PC-9 (cell line): ENCODE data around the gene NOA1. TPM values are rescaled to one million over a fixed set of nuclear protein-coding genes. Genes with fewer than 3 reads are reported as not detected.

Experiments used
- BruUV-seq: library from RNA; stranded (reverse); fragments of 400-500 nt; replicated peaks from 2 replicates; lab custom pipeline; 2021; lab: Mats Ljungman, UMichigan
- CTCF ChIA-PET: fragments of 300-600 bp; sonication (Branson Sonifier 250); formaldehyde crosslinking; loops from one replicate; lab custom pipeline; 2022; ENCODE audit warnings: antibody characterized with exemption; lab: Charles Lee
- POLR2A ChIA-PET: fragments of 300-600 bp; sonication (Branson Sonifier 250); formaldehyde crosslinking; loops from one replicate; lab custom pipeline; 2022; ENCODE audit warnings: antibody characterized with exemption; ENCODE audit not compliant: unreplicated experiment; lab: Charles Lee
- DNase-seq, 2 experiments: peaks; one replicate each; pipeline versions ENCODE4 v3.0.0 to v3.0.0-alpha.2; 2015 to 2022; ENCODE audit warnings: mixed read lengths in 1 of 2
- H2AFZ ChIP-seq: fragments of 200-600 bp; sonication (generic); 2 replicates; pipeline ENCODE4 v1.8.1; 2017; ENCODE audit warnings: antibody characterized with exemption
- H3F3A ChIP-seq: fragments of 200-600 bp; sonication (generic); 2 replicates; pipeline ENCODE4 v1.8.1; 2017; ENCODE audit warnings: antibody characterized with exemption, mild to moderate bottlenecking, low read depth; ENCODE audit not compliant: insufficient read depth
- H3K27ac ChIP-seq: fragments of 200-600 bp; sonication (generic); 2 replicates; pipeline ENCODE4 v1.6.1; 2016; ENCODE audit warnings: mixed run types
- H3K27me3 ChIP-seq: fragments of 200-600 bp; sonication (generic); 2 replicates; pipeline ENCODE4 v1.6.1; 2016; ENCODE audit warnings: low read depth, mixed run types; ENCODE audit not compliant: insufficient read depth
- H3K36me3 ChIP-seq: fragments of 200-600 bp; sonication (generic); 2 replicates; pipeline ENCODE4 v1.6.1; 2016; ENCODE audit warnings: low read depth, mixed run types
- H3K4me1 ChIP-seq: fragments of 200-600 bp; sonication (generic); replicated peaks from 2 replicates; pipeline ENCODE4 v1.6.1; 2016; ENCODE audit warnings: mixed run types; ENCODE audit not compliant: insufficient read depth
- H3K4me2 ChIP-seq: fragments of 200-600 bp; sonication (generic); 2 replicates; pipeline ENCODE4 v1.6.1; 2017; ENCODE audit warnings: mixed run types
- H3K4me3 ChIP-seq: fragments of 200-600 bp; sonication (generic); 2 replicates; pipeline ENCODE4 v1.6.1; 2016; ENCODE audit warnings: mixed run types
- H3K79me2 ChIP-seq: fragments of 200-600 bp; sonication (generic); 2 replicates; pipeline ENCODE4 v1.6.1; 2017; ENCODE audit warnings: low read depth, mixed run types
- H3K9me2 ChIP-seq: fragments of 200-600 bp; sonication (generic); 2 replicates; pipeline ENCODE4 v1.8.1; 2017; ENCODE audit warnings: mild to moderate bottlenecking; ENCODE audit not compliant: insufficient read depth
- H3K9me3 ChIP-seq: fragments of 200-600 bp; sonication (generic); 2 replicates; pipeline ENCODE4 v1.8.1; 2016; ENCODE audit warnings: low read depth; ENCODE audit not compliant: insufficient read depth
- H4K20me1 ChIP-seq: fragments of 200-600 bp; sonication (generic); 2 replicates; pipeline ENCODE4 v1.8.1; 2017; ENCODE audit not compliant: insufficient read depth
- EZH2 ChIP-seq: fragments of 200-600 bp; sonication (generic); IDR thresholded peaks from 2 replicates; pipeline ENCODE4 v1.8.0; 2017; ENCODE audit warnings: antibody characterized with exemption, low read depth
- intact Hi-C: fragments of 100-400 bp; cut with micrococcal nuclease; formaldehyde crosslinking; loops from one replicate; pipeline ENCODE4 v1.10.0; 2022; ENCODE audit not compliant: unreplicated experiment
- total RNA-seq: library from RNA; stranded (reverse); gene quantifications from 2 replicates; pipeline ENCODE4 v1.2.3, GENCODE V29; 2021
- TF ChIP-seq, protein P1 (sequence below): fragments of 200-600 bp; sonication (generic); conservative IDR thresholded peaks from 2 replicates; pipeline ENCODE4 v1.6.1; 2017; ENCODE audit warnings: mixed run types, antibody characterized with exemption, mild to moderate bottlenecking, moderate library complexity

NOA1 gene
- total RNA-seq, 1 experiment from 2014 or later = 24.1 TPM

DNA sequence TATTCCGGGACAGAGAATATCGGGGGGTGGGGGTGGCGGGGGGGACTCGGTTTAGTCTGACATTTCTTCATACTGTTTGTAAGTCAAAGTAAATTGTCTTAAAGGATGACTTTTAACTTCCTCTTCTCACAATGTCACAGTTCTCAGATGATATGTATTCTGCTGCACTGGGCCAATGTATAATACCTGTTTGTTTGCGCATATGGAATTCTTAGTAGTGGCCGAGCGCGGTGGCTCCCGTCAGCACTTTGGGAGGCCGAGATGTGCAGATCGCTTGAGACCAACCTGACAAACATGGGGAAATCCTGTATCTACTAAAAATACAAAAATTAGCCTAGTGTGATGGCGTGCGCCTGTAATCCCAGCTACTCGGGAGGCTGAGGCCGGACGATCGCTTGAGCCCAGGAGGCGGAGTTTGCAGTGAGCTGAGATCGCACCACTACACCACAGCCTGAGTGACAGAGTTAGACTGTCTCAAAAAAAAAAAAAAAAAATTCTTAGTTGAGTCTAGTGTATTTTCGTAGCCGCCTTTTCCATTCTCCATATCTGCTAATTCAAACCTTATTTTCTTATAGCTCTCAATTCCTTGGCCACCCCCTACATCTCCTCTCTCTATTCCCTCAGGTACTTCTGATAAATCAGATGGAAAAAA is 2.1 kb upstream of the NOA1 start:
- Histone ChIP-seq H3F3A (peaks cover 11% of the 10 kb centered on the region), H3K79me2 (peaks cover 86% of the 10 kb centered on the region), H3K27me3 (no peaks in the 10 kb centered on the region), H3K4me2 (peak overlapping the region; percentile 83), H3K4me1 (peaks cover 25% of the 10 kb centered on the region), H2AFZ (peak overlapping the region; percentile 97; the same call in 1 of the 2 replicates), H3K9me3 (no peaks in the 10 kb centered on the region), H3K36me3 (no peaks in the 10 kb centered on the region), H4K20me1 (peaks cover 55% of the 10 kb centered on the region), H3K27ac (peak overlapping the region; percentile 84), H3K4me3 (peak overlapping the region; percentile 91), H3K9me2 (no peaks in the 10 kb centered on the region)
- ChIA-PET POLR2A (interaction anchor here (0.6 to 0.7 kb wide), 2 partner anchors 137 to 897 kb away, joined by 4 to 6 read pairs; no protein-coding TSS in a partner anchor), CTCF (interaction anchor here (0.6 kb wide), 1 partner anchor 185 kb away, joined by 6 read pairs; no protein-coding TSS in a partner anchor)
- no TSS peak for BruUV-seq
- peak in 1 of 2 experiments; percentile 19 for DNase-seq
- TF ChIP-seq, protein P1, sequence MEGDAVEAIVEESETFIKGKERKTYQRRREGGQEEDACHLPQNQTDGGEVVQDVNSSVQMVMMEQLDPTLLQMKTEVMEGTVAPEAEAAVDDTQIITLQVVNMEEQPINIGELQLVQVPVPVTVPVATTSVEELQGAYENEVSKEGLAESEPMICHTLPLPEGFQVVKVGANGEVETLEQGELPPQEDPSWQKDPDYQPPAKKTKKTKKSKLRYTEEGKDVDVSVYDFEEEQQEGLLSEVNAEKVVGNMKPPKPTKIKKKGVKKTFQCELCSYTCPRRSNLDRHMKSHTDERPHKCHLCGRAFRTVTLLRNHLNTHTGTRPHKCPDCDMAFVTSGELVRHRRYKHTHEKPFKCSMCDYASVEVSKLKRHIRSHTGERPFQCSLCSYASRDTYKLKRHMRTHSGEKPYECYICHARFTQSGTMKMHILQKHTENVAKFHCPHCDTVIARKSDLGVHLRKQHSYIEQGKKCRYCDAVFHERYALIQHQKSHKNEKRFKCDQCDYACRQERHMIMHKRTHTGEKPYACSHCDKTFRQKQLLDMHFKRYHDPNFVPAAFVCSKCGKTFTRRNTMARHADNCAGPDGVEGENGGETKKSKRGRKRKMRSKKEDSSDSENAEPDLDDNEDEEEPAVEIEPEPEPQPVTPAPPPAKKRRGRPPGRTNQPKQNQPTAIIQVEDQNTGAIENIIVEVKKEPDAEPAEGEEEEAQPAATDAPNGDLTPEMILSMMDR = no peak
- TF ChIP-seq EZH2 = no peak
- intact Hi-C loops = no loop called here

DNA sequence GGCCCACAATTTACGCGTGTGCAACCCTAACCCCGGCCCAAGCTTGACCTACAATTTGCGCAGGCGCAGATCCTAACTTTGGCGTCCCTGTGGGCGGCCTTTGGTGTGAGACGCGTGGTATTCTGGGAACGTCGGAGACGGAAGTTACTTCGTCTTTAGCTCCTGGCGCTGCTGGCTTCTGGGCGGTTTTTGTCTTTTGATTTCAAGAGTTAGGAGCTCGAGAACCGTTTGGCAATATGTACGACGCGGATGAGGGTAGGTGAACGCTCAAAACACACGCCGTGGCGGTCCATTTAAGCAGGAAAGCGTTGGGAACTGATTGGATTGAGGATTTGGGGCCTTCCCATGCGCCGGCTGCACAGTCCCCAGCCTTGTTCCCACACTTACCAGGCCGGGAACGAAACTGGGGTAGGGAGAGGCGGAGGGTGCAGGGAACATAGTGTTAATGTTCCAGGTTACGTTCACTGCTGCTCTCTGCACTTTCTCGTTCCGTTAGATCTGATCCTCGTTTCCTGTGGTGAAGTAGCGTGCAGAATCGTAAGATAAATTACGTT is 1.4 kb upstream of the NOA1 start, which contains the start of gene POLR2B:
Gene POLR2B (plus strand): TSS at position 147 of the 554 bp plus-strand sequence. CDS start 90 bp downstream, at position 237.
- H2AFZ ChIP-seq = peak within 1 kb of the TSS; percentile 97
- H3K4me1 ChIP-seq = peaks cover 25% of the 10 kb centered on the region
- H3K36me3 ChIP-seq = peaks cover 3% of the 10 kb centered on the region; the same call in 1 of the 2 replicates
- TF ChIP-seq EZH2 = no peak
- TF ChIP-seq, protein P1 = no peak
- TSS peak; percentile 58 for BruUV-seq
- intact Hi-C loops = no loop called here
- H3K9me3 ChIP-seq = no peaks in the 10 kb centered on the region
- H3K27me3 ChIP-seq = no peaks in the 10 kb centered on the region
- no peaks in the 10 kb centered on the region for H3K9me2 ChIP-seq
- ChIA-PET CTCF (no interaction called here), POLR2A (interaction anchor here (0.6 to 0.8 kb wide), 6 partner anchors 21 to 1575 kb away, joined by 3 to 8 read pairs (median 4); partner anchors contain the start of gene AASDH)
- H3F3A ChIP-seq = peaks cover 11% of the 10 kb centered on the region
- peak within 1 kb of the TSS; percentile 84 for H3K27ac ChIP-seq
- peak within 1 kb of the TSS; percentile 83 for H3K4me2 ChIP-seq
- H4K20me1 ChIP-seq = peaks cover 47% of the 10 kb centered on the region
- peak within 1 kb of the TSS; percentile 91 for H3K4me3 ChIP-seq
- H3K79me2 ChIP-seq = peaks cover 86% of the 10 kb centered on the region
- peak; percentile 85 to 88 for DNase-seq

DNA sequence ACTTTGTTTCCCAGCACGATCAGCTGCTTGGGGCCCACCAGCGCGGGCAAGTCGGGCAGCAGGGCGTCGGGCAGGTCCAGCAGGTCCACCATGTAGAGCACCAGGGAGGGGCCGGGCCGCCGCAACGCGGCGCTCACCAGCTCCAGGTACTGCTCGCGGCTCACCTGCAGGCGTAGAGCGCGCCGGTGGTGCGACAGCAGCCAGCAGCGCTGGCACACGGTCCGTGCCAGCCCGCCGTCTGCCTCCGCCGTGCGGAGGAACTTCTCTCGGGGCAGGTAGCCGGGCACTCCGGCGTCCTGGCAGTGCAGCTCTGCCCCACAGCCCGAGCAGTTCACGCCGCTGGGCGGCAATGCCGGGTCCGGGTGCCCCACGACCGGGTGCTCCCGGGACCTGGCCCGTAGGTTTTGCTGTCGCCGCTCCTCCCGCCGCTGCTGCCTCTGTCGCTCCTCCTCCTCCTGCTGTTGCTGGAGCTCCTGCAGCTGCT is 527 bp downstream of the NOA1 start:
- ChIA-PET POLR2A (interaction anchor here (0.6 to 1.0 kb wide), 8 partner anchors 57 to 1705 kb away, joined by 3 to 5 read pairs (median 4); no protein-coding TSS in a partner anchor), CTCF (no interaction called here)
- peak; percentile 62 to 64 for DNase-seq
- H3K79me2 ChIP-seq = peaks cover 78% of the 10 kb centered on the region
- H3K4me2 ChIP-seq = peak overlapping the region; percentile 83
- no peaks in the 10 kb centered on the region for H3K9me2 ChIP-seq
- peak overlapping the region; percentile 84; the same call in 1 of the 2 replicates for H3K27ac ChIP-seq
- TF ChIP-seq, protein P1 = no peak
- TF ChIP-seq EZH2 = no peak
- H3K4me1 ChIP-seq = peaks cover 25% of the 10 kb centered on the region
- H2AFZ ChIP-seq = peak overlapping the region; percentile 97
- peaks cover 11% of the 10 kb centered on the region for H3F3A ChIP-seq
- peak overlapping the region; percentile 91 for H3K4me3 ChIP-seq
- intact Hi-C loops = no loop called here
- H3K27me3 ChIP-seq = no peaks in the 10 kb centered on the region
- peaks cover 35% of the 10 kb centered on the region for H4K20me1 ChIP-seq
- BruUV-seq = no TSS peak
- H3K9me3 ChIP-seq = no peaks in the 10 kb centered on the region
- peaks cover 21% of the 10 kb centered on the region for H3K36me3 ChIP-seq
